HG02884 (cell line): ENCODE data around the gene CARD8.

ENCODE experiments used
- ATAC-seq: cut with Tn5 transposase; IDR thresholded peaks from one replicate; pipeline ENCODE4 v1.9.1; 2021; ENCODE audit warnings: mild to moderate bottlenecking, moderate library complexity; ENCODE audit not compliant: unreplicated experiment

The CARD8 gene

DNA sequence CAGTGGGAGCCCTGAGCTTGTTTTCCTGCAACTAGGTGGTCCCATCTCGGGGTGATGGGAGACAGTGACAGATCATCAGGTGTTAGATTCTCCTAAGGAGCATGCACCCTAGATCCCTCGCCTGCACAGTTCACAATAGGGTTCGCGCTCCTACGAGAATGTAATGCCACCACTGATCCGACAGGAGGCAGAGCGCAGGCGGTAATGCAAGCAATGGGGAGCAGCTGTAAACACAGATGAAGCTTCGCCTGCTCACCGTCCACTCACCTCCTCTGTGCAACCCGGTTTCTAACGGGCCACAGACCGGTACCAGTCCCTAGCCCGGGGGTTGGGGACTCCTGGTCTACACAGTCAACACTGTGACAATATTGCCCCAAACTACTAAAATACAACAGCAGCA, 38.8 kb downstream of the CARD8 start:
- no peak for ATAC-seq

DNA sequence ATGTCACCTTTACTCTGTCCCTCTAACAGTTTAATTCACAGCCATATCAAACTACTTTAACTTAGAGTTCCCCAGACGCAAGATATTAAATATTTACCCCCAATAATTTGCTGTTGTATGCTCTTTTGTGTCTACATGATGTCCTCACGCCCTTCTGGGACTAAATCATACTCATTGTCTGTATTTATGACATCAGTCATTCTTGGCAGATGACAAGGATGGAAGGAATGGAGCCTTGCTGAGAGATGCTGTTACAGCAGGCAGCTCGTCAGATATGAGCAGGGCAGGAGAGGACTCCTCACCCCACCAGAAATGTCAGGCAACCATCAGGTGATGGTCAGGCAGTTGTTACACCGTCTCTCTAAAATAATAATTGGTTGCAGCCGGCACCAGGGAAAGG, 41.8 kb downstream of the CARD8 start:
- no peak for ATAC-seq

DNA sequence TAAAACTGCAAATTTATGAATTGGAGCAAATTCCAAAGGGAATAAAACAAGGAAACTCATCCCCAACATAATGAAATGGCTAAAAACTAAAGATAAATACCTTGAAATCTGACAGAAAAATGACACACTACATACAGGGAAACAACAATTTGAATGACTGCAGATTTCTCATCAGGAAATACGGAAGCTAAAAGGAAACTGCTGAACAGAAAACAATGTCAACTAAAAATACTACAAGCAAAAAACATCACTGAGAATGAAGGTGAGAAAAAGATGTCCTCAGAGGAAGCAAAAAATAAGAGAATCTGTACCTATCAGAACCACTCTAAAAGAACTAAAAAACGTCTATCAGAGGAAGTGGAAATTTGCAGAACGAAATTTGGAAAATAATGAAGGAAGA, 45.7 kb downstream of the CARD8 start:
- no peak for ATAC-seq

DNA sequence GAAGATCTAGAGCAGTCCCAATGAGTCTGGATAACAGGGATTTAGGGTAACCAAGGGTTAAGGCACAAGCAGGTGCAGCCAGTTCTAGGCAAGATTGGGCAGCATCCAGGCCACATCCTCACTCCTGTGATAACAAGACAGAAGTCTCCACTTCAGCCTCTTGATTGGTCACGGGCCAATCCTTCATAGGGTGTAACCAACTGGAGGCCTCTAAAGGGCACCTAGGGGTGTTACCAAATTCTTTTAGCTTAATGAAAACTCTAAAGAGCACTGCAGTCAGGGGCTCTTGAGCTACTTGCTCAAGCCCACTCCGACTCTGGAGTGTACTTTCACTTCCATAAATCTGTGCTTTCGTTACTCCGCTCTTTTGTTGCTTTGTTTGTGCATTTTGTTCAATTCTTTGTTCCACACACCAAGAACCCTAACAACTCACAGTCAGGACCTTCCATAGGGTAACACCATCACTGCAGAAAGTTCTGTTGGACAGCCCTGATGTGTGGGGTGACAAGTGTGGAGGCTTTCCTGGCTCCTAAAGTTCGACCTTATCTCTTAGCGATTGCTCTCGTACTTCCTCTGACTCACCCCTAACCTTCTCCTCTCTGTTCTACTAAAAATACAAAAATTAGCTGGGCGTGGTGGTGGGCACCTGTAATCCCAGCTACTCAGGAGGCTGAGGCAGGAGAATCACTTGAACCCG, 49.2 kb downstream of the CARD8 start:
- ATAC-seq: no peak

DNA sequence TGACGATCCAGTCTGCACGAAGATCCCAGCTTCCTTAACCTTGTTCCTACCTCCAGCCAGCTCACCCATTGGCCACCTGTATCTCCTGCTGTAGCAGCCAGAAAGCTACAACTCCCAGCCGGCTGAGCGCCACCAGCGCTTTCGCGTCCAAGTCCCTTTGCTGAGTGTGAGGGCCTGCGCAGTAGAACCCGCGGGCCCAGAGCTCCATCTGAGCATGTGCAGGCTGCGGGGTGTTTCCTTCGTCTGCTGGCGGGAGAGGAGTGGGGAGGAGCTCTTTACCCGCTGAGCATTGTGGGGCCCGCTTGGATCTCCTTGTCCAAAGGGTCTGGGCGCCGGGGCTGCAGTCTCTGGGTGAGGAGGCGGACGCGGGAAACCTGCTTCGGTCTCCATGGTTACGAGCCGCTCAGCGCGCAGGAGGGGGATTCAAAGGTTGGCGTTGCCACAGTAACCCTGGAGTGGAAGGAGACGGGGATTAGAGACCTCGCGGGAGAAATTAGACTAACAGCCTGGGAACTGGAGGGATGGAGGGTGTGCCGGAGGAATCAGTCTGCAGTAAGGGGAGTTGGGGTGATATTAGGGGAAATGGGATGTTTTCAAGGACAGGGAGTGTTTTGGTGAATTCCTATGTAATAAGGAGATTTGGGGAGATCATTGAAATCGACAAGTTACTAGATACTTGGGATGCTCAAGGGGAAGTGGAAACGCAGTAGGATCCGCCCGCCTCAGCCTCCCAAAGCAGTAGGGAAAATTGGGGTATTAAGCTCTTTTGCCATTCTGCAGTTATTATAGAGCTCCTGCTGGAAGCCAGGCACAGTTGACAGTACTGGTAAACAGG, 51.7 kb downstream of the CARD8 start:
- ATAC-seq: peak; percentile 80

DNA sequence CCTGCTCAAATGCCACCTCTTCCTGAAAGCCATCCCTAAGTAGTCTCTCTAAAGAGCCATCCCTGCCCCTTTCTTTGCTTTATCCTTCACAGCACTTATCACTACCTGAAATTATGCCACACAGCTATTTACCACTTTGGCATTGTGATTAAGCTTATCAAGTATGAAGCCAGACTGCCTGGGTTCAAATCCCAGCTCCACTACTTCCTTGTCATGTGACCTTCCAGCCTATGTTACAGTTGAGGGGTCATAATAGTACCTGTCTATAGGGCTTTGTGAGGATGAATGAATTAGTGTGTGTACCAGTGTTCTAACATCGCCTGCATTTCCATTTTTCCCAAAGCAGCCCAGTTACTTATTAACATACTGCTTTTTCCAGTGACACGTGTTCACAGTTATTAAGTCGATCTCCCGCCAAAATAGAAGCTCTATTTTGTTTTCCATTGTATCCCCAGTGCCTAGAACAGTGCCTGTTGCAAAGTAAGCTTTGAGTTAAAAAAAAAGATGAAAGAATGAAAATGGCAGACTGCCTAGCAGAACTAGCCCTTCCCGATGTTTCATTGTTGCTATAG, 52.4 kb downstream of the CARD8 start:
- ATAC-seq: no peak

DNA sequence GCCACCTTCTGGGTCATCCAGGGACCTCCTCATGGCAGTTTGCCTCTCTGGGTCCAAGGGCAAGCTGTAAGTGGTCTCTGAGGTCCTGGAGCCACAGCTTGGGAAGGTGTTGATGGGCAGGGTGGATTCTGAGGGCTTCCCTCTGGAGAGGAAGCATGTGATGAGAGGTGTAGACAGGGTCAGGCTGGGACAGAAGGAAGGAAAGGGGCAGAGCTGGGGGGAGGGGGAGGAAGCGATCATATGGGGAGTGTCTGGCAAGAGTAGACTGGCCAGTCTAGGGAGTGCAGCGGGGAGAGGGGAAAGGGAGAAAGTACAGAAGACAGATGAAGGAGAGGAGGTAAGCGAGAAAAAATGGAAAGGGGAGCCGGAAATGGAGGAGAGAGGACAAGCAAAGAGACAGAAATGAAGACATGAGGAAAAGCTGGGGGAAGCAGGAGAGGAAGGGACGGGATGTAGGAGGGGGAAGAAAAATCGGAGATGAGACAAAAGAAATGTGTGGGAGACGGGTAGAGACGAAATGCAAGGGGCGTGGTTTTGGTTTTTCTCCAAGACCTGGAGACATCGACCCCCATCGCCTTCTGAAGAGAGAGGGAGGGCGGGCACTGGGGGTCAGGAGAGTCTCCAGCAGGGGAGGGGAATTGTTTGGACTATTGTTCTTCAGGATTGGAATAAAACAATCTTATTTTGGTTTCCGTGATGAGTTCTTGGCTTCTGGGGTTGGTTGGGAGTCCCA, 58.6 kb downstream of the CARD8 start:
- no peak for ATAC-seq

DNA sequence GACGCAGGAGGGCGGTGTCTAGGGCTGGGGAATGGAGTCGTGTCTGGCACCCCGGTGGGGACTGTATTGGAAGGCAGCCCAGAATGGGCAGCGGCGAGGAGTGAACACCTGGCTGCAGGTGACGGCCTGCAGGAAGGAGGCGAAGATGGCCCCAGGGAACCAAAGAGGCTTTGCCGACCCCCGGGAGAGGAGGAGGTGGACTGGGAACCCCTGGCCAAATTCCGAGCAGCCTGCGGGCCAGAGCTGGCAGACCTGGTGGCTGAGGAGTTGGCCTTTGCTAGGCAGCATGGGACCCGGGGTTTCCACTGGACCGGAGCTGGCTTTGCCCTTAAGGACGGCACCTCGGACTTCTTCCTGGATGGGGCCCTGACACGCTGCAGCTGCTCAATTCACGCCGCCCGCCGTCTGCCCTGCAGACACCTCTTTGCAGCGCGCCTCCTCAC, 59.4 kb downstream of the CARD8 start:
- no peak for ATAC-seq

DNA sequence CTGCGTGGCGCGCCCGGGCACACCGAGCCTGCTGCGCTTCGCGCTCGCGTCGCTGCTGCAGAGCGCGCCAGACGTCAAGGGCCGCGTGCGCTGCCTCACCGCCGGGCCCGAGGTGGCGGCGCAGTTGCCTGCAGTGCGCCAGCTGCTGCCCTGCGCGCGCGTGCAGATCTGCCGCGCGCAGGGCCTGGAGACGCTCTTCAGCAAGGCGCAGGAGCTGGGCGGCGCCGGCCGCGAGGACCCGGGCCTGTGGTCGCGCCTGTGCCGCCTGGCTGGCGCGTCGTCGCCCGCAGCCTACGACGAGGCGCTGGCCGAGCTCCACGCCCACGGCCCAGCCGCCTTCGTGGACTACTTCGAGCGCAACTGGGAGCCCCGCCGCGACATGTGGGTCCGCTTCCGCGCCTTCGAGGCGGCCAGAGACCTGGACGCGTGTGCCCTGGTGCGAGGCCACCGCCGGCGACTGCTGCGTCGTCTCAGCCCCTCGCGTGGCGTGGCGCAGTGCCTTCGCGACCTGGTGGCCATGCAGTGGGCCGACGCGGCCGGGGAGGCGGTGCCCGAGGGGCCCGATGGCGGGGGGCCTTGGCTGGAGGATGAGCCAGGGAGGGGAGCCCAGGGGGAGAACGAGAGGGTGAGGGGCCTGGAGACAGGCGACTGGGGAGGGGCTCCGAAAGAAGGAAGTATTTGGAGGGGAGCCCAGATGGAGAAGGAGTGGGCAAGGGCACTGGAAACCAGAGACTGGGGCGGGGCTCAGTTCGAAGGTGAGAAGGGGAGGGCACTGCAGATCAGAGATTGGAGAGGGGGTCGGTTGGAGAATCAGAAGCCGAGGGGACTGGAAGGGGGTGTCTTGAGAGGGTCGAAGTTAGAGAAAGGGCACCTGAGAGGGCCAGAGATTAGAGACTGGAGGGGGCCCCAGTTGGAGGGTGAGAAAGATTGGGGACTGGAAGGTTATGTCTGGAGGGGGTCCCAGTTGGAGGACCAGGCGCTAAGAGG, 60.6 kb downstream of the CARD8 start:
- ATAC-seq: no peak

DNA sequence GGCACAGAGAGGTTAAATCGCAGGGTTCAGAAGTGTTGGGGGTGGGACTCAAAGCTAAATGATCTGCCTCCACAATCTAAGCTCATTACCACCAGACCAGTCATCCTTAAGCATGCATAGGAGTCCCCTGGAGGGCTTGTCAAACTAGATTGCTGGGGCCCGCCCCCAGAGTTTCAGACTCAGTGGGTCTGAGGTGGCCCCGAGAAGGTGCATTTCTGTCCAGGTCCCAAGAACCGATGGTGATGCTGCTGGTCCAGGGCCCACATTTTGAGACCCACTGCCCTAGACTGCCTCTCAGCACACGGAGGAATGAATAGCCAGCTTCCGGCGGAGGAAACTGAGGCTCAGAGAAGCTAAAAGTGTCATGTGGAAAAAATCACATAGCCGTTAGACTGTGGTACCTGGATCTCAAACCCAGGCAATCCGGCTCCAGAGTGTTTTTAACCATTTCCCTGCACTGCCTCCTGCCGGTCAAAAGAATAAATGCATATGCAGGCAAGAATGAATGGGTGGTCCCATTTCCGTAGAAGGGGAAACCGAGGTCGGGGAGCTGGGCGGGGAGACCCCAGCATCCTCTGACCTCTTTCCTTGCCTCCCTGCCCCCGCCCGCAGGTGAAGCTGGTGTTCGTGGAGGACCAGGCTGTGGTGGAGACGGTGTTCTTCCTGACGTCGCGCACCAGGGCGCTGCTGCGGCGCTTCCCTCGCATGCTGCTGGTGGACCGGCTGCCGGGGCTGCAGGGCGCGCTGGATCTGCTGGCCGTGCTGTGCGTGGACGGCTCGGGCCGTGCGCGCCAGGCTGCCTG, 61.5 kb downstream of the CARD8 start:
- no peak for ATAC-seq

DNA sequence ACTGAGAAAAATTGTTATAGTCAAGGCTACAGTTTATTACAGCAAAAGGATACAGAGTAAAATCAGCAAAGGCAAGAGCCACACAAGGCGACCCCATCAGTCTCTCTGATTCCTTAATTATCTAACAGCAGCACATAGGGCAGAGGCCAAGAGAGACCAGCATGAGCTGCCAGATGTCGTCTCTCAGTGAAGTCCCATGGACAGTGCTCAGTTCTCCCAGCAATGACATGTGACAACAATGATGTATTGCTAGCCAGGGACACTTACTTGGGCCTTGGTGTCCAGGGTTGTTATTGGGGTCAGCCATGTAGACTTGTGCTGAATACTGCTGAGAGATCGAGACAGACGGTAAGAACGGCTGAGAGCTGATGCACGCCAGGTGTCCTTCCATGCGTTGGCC, 63.0 kb downstream of the CARD8 start:
- ATAC-seq: no peak

DNA sequence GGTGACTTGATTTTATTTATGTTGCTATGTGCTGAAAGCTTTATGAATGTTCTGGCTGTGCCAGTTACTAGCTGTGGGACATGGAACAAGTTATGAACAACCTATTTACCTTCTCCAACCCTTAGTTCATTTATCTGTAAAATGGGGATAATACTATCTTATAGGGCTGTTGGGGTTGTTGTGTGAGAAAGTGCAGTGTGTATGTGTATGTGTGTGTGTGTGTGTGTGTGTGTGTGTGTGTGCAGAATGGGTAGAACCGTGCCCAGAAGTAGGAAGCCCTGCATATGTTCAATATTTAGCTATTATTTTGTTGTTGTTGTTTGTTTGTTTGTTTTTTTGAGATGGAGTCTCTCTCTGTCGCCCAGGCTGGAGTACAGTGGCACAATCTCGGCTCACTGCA, 64.8 kb downstream of the CARD8 start:
- no peak for ATAC-seq

DNA sequence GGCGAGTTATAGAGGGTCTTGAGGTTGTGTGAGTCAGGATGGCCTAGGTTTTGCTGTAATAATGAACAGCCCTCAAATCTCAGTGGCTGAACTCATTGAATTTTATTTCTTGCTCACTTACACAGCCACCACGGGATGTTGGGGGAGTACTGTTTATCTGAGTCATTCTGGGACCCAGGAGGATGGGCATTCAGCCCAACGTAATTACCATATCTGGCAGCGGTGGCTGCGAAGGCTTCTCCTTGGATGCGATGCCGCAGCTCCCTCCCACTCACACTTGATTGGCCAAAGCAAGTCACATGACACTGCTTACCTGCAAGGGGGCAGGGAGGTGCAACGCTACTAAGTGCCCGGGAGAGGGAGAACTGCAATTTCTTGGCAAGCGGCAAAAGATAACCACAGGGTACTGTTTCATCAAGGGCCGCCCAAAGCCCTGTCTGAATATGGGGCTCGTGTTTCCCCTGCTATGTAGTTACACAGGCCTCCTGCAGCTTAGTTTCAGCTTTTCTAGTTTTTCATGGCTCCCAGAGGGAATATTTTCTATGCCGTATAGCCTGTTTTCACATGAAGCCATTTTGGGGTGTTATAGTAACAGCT, 65.3 kb downstream of the CARD8 start:
- ATAC-seq: no peak

DNA sequence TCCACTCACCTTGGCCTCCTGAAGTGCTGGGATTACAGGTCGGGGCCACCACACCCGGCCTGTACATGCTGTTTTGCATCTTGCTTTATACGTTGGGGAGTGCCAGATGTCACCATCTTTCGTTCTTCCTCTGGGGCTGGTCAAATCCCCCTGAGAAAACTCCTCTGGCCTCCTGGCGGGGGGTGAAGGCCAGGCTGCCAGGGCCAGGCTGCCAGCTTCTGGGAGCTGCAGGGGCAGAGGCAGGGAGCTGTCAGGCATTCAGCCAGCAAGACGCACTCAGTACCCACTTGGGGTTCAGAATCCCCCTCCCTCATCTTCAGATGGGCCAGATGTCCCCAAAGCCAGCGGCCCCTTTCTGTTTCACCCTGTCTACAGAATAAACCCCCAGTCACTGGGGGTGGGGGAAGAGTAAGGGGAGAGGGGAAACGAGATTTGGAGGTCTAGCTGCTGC, 69.1 kb downstream of the CARD8 start:
- ATAC-seq: no peak

DNA sequence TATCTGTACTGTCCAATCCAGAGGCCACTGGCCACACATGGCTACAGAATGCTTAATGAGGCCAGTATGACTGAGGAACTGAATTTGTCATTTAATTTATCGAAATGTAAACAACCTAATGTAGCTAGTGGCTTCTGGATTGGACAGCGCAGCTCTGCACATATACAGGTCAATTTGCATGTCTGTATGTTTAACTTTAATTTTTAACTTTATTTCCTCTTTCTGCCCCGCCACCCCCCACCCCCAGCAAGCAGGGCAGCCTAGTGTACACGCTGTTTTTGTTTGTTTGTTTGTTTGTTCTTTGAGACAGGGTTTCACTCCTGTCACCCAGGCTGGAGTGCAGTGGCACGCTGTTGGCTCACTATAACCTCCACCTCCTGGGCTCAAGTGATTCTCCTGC, 69.7 kb downstream of the CARD8 start:
- ATAC-seq: no peak

DNA sequence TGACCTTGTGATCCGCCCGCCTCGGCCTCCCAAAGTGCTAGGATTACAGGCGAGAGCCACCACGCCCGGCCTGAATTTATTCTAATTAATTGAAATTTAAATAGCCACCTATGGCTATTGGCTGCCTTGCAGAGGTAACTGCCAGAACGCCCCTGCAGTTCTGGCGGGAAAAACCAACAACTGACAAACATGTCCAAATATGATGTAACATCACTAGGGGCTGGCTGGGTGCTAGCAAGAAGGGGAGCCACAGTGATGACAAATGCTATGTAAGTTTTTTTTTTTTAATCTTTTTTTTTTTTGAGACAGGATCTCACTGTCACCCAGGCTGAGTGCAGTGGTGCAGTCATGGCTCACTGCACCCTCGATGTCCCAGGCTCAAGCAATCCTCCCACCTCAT, 72.4 kb downstream of the CARD8 start:
- ATAC-seq: no peak

DNA sequence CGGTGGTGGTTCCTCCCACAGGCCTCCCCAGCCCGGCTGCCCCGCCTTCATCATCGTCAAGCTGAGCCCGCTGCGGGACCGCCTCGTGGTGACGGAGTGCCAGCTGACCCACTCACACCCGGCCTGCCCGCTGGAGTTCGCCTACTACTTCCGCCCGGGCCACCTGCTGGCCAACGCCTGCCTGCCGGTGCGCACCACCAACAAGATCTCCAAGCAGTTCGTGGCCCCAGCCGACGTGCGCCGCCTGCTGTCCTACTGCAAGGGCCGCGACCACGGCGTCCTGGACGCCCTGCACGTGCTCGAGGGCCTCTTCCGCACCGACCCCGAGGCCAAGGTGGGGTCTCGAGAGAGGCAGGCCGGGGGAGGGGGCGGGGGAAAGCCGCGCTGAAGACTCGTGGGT, 73.3 kb downstream of the CARD8 start:
- ATAC-seq: no peak

DNA sequence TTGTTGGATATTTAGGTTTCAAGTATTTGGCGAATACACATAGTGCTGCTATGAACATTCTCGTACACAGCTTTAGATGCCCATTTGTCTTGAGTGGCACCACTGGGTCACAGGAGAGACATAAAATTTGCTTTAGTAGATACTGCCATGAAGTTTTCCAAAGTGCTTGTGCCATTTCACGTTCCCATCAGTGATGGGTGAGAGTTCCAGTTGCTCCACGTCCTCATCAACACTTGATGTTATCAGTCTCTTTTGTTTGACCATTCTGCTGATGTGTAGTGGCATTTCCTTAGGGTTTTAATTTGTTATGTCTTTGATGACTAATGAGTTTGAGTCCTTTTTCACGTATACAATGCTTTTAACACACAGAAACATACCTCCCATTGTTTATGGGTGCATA, 74.2 kb downstream of the CARD8 start:
- no peak for ATAC-seq

DNA sequence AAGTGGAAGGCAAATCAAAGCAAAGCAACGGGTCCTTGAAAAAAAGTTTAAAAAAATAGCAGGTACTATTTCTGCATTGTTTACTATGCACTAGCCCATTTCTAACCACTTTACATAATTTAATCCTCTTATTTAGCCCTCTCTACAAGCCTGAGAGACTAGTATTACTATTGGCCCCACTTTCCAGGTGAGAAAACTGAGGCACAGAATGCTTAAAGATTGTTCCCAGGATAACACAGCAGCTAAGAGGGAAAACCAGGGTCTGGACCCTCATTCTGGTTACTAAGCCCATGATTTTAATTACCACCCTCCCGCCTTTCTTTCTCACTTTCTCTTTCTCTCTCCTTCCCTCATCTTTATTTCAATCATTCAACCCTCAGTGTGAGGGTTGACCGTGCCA, 79.5 kb downstream of the CARD8 start:
- ATAC-seq: no peak
